Measurements from ENCODE around the gene TBC1D10A. TPM values are rescaled to one million over a fixed set of nuclear protein-coding genes. Genes with fewer than 3 reads are reported as not detected.

TBC1D10A gene
- total RNA-seq, 1 donor from 2014 or later: 29.6 TPM

- no peak overlapping the region for H3K4me3 ChIP-seq
- peak; percentile 37 for ATAC-seq
- DNase-seq: no peak
- peaks cover 38% of the 10 kb centered on the region for H3K4me1 ChIP-seq
- intact Hi-C loops (cut with DNase I): no loop called here
- peak overlapping the region; percentile 58 for H3K27ac ChIP-seq
- H3K9me3 ChIP-seq: no peaks in the 10 kb centered on the region
- TF ChIP-seq CTCF (IDR thresholded peaks at IDR 0.05): no peak
- peaks cover 96% of the 10 kb centered on the region for H3K36me3 ChIP-seq
- H3K27me3 ChIP-seq: no peaks in the 10 kb centered on the region
Observed at GRCh38 chr22:30296833-30297232, 29.9 kb downstream of the TBC1D10A start.

DNA sequence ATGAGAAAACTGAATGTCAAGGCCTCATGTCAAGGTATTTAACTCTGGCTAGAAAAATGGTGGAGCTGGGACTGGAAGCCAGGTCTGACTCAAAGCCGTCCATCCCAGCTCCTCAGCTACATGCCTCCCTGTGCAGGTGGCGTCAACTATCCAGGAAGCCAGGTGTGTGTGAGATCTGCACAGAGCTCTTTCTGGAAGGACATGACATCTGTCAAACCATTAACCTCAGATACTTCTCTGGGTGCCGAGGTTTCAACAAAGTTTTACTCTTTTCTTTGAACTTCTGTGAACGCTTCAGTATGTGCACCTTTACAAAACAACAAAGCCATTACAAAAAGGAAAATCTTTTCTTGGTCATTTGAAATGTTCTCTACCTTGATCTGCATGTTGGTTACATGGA, 30.4 kb downstream of the TBC1D10A start:
- Histone ChIP-seq H3K4me3 (no peak overlapping the region), H3K4me1 (peaks cover 38% of the 10 kb centered on the region), H3K9me3 (no peaks in the 10 kb centered on the region), H3K27ac (peak overlapping the region; percentile 58), H3K27me3 (no peaks in the 10 kb centered on the region), H3K36me3 (peaks cover 94% of the 10 kb centered on the region)
- no peak for TF ChIP-seq CTCF (IDR thresholded peaks at IDR 0.05)
- intact Hi-C loops (cut with DNase I): no loop called here
- no peak for ATAC-seq
- no peak for DNase-seq

DNA sequence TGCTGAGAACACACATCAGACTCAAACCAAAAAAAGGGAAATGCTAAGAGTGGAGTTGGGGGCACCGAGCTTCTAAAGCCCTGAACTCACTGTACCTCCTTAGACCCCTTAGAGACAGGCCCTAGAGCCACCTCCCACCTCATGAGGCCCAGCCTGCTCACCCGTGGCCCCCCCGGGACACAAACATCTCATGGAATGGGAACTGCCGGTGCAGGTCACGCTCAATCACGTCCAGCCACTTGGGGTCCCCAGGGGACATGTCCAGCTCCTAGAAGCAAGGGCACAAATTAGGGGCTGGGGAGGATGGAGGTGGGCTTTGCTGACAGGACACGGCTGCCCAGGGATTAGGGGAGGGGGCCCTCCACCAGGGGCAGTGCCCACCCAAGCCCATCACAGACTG, 31.2 kb downstream of the TBC1D10A start:
- ATAC-seq: no peak
- no peak for DNase-seq
- Histone ChIP-seq H3K36me3 (peaks cover 86% of the 10 kb centered on the region), H3K9me3 (no peaks in the 10 kb centered on the region), H3K27ac (peak overlapping the region; percentile 36), H3K27me3 (no peaks in the 10 kb centered on the region), H3K4me3 (no peak overlapping the region), H3K4me1 (peaks cover 38% of the 10 kb centered on the region)
- TF ChIP-seq CTCF (IDR thresholded peaks at IDR 0.05): no peak
- intact Hi-C loops (cut with DNase I): no loop called here

GRCh38 chr22:30294830-30295229, 31.9 kb downstream of the TBC1D10A start:
- ATAC-seq (no peak), DNase-seq (no peak)
- H3K4me1 ChIP-seq: peaks cover 44% of the 10 kb centered on the region
- peak overlapping the region; percentile 58 for H3K27ac ChIP-seq
- peaks cover 81% of the 10 kb centered on the region for H3K36me3 ChIP-seq
- no peaks in the 10 kb centered on the region for H3K27me3 ChIP-seq
- TF ChIP-seq CTCF (IDR thresholded peaks at IDR 0.05): no peak
- intact Hi-C loops (cut with DNase I): no loop called here
- no peak overlapping the region for H3K4me3 ChIP-seq
- H3K9me3 ChIP-seq: no peaks in the 10 kb centered on the region

- no peak for TF ChIP-seq CTCF (IDR thresholded peaks at IDR 0.05)
- intact Hi-C loops (cut with DNase I): no loop called here
- ATAC-seq (no peak), DNase-seq (no peak)
- H3K27ac ChIP-seq: no peak overlapping the region
- H3K36me3 ChIP-seq: peaks cover 73% of the 10 kb centered on the region
- peaks cover 45% of the 10 kb centered on the region for H3K4me1 ChIP-seq
- H3K4me3 ChIP-seq: no peak overlapping the region
- H3K27me3 ChIP-seq: no peaks in the 10 kb centered on the region
- no peaks in the 10 kb centered on the region for H3K9me3 ChIP-seq
Observed at GRCh38 chr22:30294066-30294465, 32.7 kb downstream of the TBC1D10A start.

DNA sequence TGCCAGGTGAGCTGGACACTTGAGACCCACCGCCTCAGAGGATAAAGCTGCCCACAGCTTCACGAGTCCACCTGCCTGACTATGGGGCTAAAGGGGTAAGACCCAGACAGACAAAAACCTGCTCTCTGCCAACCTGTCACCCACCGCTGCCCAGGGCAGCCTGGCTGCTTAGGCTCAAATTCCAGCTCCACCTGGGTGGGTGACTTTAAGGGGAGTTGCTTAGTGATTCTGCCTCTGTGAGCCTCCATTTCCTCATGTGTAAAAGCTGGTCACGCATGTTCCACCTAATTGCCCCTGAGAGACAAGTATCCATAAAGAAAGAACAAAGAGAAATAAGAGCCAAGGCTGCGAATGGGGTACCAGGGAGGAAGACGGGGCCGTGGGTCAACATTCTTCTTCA, 33.7 kb downstream of the TBC1D10A start:
- Histone ChIP-seq H3K4me3 (no peak overlapping the region), H3K27ac (peak overlapping the region; percentile 17), H3K9me3 (no peaks in the 10 kb centered on the region), H3K4me1 (peaks cover 54% of the 10 kb centered on the region), H3K36me3 (peaks cover 63% of the 10 kb centered on the region), H3K27me3 (no peaks in the 10 kb centered on the region)
- no peak for TF ChIP-seq CTCF (IDR thresholded peaks at IDR 0.05)
- ATAC-seq (no peak), DNase-seq (no peak)
- intact Hi-C loops (cut with DNase I): no loop called here

Measured in upper lobe of right lung (tissue), 1 donor.